NB4 (cell line): Measurements from ENCODE around the gene FXYD5.

Experiments used
- CTCF ChIP-seq: IDR thresholded peaks from one replicate; pipeline ENCODE4 v1.5.1; 2012; ENCODE audit warnings: low read depth, low read length
- MAX ChIP-seq: IDR thresholded peaks from 2 replicates; pipeline ENCODE4 v1.6.1; 2011; ENCODE audit warnings: low read depth, low read length
- POLR2A ChIP-seq: IDR thresholded peaks from 2 replicates; pipeline ENCODE4 v1.6.1; 2011; ENCODE audit warnings: mild to moderate bottlenecking; ENCODE audit not compliant: insufficient read length; ENCODE audit errors: extremely low read depth

GRCh38 chr19:35130761-35131720, 23.5 kb upstream of the FXYD5 start:
- TF ChIP-seq CTCF (no peak), POLR2A (no peak), MAX (no peak)
